Measurements from ENCODE around the gene ATAD5. TPM values are rescaled to one million over a fixed set of nuclear protein-coding genes. Genes with fewer than 3 reads are reported as not detected.
A peak's percentile ranks its signal among the peaks of the same experiment; 100 is the strongest.

Gene ATAD5
- total and polyA plus RNA-seq, 2 of the 4 experiments (the other 2 are of a cell fraction), result 1.0 to 1.3 TPM

DNA sequence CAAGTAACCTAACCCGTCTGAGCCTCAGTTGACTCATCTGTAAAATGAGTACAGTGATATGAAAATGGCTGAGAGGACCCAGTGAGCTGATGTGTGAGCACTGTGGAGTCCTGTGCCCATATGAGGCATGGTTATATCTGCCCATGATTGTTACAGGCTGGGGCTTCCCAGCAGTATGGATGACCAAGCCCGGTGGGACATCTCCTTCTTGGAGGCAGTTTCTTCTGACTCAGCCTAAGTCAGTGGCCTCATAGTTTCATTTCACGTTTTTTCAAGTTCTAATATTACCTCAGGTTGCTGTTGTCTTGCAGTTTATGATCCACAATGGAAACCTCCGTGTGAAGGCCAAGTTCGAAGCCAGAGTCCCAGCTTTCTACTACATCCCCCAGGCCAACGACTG, 94.8 kb downstream of the ATAD5 start:
- H3K79me1 ChIP-seq (ENCODE audit: low read depth in 1 of 2, low read length in 2 of 2), result no peaks in the 10 kb centered on the region
- H3K9me3 ChIP-seq (ENCODE audit: control insufficient read depth, insufficient read depth, low read length), result no peaks in the 10 kb centered on the region
- H3K14ac ChIP-seq (replicated peaks; ENCODE audit: low read depth, low read length), result no peak overlapping the region
- no peak overlapping the region for H3K56ac ChIP-seq (ENCODE audit: extremely low read depth, insufficient read depth, low read length)
- H3K36me3 ChIP-seq (ENCODE audit: control insufficient read depth, insufficient read depth, low read length), result no peaks in the 10 kb centered on the region
- H2BK5ac ChIP-seq (ENCODE audit: low read depth, low read length, poor library complexity, severe bottlenecking), result no peak overlapping the region
- intact Hi-C loops (cut with micrococcal nuclease) (no loop called here), in situ Hi-C loops (cut with MboI; ENCODE audit: low sequenced_read_pairs) (no loop called here), dilution Hi-C loops (cut with HindIII; ENCODE audit: low sequenced_read_pairs, unreplicated experiment) (no loop called here)
- H2AK5ac ChIP-seq (ENCODE audit: low read depth, low read length), result no peak overlapping the region
- peaks cover 16% of the 10 kb centered on the region for H3K27me3 ChIP-seq (ENCODE audit: control insufficient read depth, insufficient read depth, low read length)
- H3K18ac ChIP-seq (ENCODE audit: low read depth, low read length), result no peak overlapping the region
- peak; percentile 20 for DNase-seq
- H3K4me2 ChIP-seq (ENCODE audit: low read depth, low read length), result no peak overlapping the region
- no peak overlapping the region for H4K91ac ChIP-seq (ENCODE audit: insufficient read depth, low read depth, low read length)
- no peak overlapping the region for H2BK15ac ChIP-seq (ENCODE audit: low read depth, low read length)
- H3K9me1 ChIP-seq (ENCODE audit: insufficient read depth, low read length), result no peaks in the 10 kb centered on the region; the same call in 1 of the 2 replicates
- ChIA-PET POLR2A (ENCODE audit: unreplicated experiment) (no interaction called here), CTCF (no interaction called here)
- H3K4ac ChIP-seq (ENCODE audit: low read depth, low read length), result no peak overlapping the region
- no peak overlapping the region for H4K5ac ChIP-seq (ENCODE audit: low read depth, low read length)
- H2BK120ac ChIP-seq (ENCODE audit: low read depth, low read length), result no peak overlapping the region
- H4K20me1 ChIP-seq (ENCODE audit: insufficient read depth, low read length), result no peaks in the 10 kb centered on the region
- no peak overlapping the region for H3K27ac ChIP-seq (ENCODE audit: insufficient read depth, low read length)
- no peak overlapping the region for H4K8ac ChIP-seq (ENCODE audit: low read depth in 2 of 2, low read length in 2 of 2)
- WGBS, 2 experiments (ENCODE audit: extremely low coverage in 2 of 2, insufficient read length in 1 of 2), result 100% methylated on average over 1 of the region's 6 CpGs; no CpG with 5 or more reads in 1 of the 2 experiments
- TF ChIP-seq, protein P1, sequence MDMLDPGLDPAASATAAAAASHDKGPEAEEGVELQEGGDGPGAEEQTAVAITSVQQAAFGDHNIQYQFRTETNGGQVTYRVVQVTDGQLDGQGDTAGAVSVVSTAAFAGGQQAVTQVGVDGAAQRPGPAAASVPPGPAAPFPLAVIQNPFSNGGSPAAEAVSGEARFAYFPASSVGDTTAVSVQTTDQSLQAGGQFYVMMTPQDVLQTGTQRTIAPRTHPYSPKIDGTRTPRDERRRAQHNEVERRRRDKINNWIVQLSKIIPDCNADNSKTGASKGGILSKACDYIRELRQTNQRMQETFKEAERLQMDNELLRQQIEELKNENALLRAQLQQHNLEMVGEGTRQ (IDR thresholded peaks at IDR 0.05; ENCODE audit: low read depth, low read length), result no peak
- TF ChIP-seq FOS (IDR thresholded peaks at IDR 0.05; ENCODE audit: low read depth, low read length), result no peak
- no peak for TF ChIP-seq RAD21 (IDR thresholded peaks at IDR 0.05; ENCODE audit: low read length)
- TF ChIP-seq SMC3 (IDR thresholded peaks at IDR 0.05; ENCODE audit: low read depth, low read length), result no peak
- TF ChIP-seq CHD1 (IDR thresholded peaks at IDR 0.05; ENCODE audit: low read depth, low read length), result no peak
- no peak for TF ChIP-seq MXI1 (IDR thresholded peaks at IDR 0.05; ENCODE audit: borderline replicate concordance, low read depth, low read length)
- no peak for TF ChIP-seq RCOR1 (IDR thresholded peaks at IDR 0.05; ENCODE audit: insufficient replicate concordance, low read length)
- TF ChIP-seq, protein P2, sequence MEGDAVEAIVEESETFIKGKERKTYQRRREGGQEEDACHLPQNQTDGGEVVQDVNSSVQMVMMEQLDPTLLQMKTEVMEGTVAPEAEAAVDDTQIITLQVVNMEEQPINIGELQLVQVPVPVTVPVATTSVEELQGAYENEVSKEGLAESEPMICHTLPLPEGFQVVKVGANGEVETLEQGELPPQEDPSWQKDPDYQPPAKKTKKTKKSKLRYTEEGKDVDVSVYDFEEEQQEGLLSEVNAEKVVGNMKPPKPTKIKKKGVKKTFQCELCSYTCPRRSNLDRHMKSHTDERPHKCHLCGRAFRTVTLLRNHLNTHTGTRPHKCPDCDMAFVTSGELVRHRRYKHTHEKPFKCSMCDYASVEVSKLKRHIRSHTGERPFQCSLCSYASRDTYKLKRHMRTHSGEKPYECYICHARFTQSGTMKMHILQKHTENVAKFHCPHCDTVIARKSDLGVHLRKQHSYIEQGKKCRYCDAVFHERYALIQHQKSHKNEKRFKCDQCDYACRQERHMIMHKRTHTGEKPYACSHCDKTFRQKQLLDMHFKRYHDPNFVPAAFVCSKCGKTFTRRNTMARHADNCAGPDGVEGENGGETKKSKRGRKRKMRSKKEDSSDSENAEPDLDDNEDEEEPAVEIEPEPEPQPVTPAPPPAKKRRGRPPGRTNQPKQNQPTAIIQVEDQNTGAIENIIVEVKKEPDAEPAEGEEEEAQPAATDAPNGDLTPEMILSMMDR (conservative IDR thresholded peaks at IDR 0.05; ENCODE audit: low read depth, low read length), result no peak
- no peak for TF ChIP-seq POLR2A (IDR thresholded peaks at IDR 0.05; ENCODE audit: low read depth, low read length)
- TF ChIP-seq MAFK (IDR thresholded peaks at IDR 0.05; ENCODE audit: low read depth, low read length), result no peak
- no peak for TF ChIP-seq MAZ (IDR thresholded peaks at IDR 0.05; ENCODE audit: borderline replicate concordance, low read depth, low read length)
- no peak for TF ChIP-seq BHLHE40 (IDR thresholded peaks at IDR 0.05; ENCODE audit: low read depth, low read length)
- no peak for ATAC-seq (ENCODE audit: low read depth)
- no peak overlapping the region for H3K23ac ChIP-seq (ENCODE audit: low read depth, low read length)
- H3K4me1 ChIP-seq (ENCODE audit: control insufficient read depth, insufficient read depth, low read length), result no peaks in the 10 kb centered on the region
- no TSS peak for BruUV-seq (replicated peaks)
- H2AFZ ChIP-seq (replicated peaks; ENCODE audit: low read length, poor library complexity), result no peak overlapping the region
- H2BK20ac ChIP-seq (ENCODE audit: low read depth, low read length), result no peak overlapping the region
- no peak overlapping the region for H3K4me3 ChIP-seq (ENCODE audit: insufficient read depth, low read depth, low read length)
- no peak overlapping the region for H2AK9ac ChIP-seq (replicated peaks; ENCODE audit: low read depth, low read length, poor library complexity)
- H3K9ac ChIP-seq (ENCODE audit: low read depth, low read length), result no peak overlapping the region
